NCI-H1436 treated with DMSO at 0.1 percent for 48 hours (cell line): ENCODE measurements around the gene GALNT1.
"Not testable (repeated sequence)": the region's sequence is repeated elsewhere in the genome, so short reads cannot be mapped to it uniquely, and the experiment has no call there.

ENCODE experiments used
- DNase-seq: peaks from one replicate; lab custom pipeline; 2025; lab: John Stamatoyannopoulos, UW

The GALNT1 gene

GRCh38 chr18:35581546-35581897 is at the start of gene GALNT1:
TSS of gene GALNT1 (plus strand) at chr18:35581740. CDS start at chr18:35654663, 72,923 bp downstream.
- DNase-seq = no peak

- no peak for DNase-seq
Measured at GRCh38 chr18:35533916-35534405, 47.6 kb upstream of the GALNT1 start.

- DNase-seq = no peak
Measured at GRCh38 chr18:35535297-35535696, 46.2 kb upstream of the GALNT1 start.

GRCh38 chr18:35542356-35542755 is 39.2 kb upstream of the GALNT1 start:
- no peak for DNase-seq

DNA sequence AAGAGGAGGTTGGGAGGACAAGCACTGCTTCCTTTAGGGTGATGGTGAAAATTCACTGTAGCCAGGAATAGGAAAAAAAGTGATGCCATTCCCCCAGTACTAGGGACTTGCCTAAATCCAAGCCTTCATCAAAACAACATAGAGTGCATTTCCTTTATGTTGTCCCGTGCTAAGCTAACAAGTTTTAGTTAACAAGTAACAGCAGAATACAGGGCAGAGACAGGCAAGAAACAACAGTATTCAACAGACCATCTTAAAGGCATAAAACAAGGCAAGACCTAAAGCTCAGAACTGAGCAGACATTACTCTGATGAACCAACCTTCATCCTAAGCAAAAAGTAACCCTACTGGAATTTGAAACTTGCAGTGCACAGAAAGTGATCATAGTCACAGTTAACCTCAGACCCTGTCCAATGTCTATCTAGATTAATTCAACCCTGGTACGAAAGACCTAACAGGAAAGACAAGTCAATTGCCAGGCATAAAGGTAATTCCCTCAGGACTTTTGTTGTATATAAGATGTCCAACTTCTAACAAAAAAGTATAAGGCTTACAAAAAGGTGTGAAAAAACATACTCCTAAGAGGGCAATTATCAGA is 34.4 kb upstream of the GALNT1 start:
- DNase-seq = no peak

DNA sequence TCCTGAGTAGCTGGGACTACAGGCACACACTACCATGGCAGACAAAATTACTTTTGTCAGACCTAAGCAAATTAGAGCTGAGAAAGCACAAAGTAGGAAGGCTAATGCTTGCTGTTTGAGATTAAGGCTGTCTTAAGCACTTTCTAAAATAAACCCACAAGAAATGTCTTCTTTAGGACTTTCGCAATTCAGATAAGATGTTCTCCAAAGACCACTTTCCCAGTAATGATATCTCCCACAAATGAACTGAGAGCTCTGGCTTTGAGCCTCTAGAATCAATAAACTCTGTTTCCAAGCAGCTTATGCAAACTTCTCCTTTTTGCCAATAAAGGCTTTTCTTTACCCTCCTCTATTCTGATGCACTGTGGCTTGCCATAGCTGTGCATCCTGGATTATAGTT is 32.0 kb upstream of the GALNT1 start:
- DNase-seq = no peak

GRCh38 chr18:35553300-35553699 is 28.2 kb upstream of the GALNT1 start:
- no peak for DNase-seq

DNA sequence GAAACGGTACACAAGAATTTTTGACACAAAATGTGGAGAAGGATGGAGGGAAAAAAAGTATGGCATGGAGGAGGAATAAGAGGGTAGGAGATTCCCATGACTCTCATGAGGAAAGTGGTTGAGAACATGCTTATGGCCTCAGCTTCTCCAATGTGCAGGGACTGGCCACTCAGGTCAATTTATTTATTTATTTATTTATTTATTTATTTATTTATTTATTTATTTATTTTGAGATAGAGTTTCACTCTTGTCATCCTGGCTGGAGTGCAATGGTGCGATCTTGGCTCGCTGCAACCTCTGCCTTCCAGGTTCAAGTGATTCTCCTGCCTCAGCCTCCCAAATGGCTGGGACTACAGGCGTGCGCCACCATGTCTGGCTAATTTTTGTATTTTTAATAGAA is 26.0 kb upstream of the GALNT1 start:
- DNase-seq = not testable (repeated sequence)

- no peak for DNase-seq
Measured at GRCh38 chr18:35559867-35560266, 21.7 kb upstream of the GALNT1 start.

GRCh38 chr18:35564795-35565453 is 16.6 kb upstream of the GALNT1 start:
- DNase-seq = no peak

DNA sequence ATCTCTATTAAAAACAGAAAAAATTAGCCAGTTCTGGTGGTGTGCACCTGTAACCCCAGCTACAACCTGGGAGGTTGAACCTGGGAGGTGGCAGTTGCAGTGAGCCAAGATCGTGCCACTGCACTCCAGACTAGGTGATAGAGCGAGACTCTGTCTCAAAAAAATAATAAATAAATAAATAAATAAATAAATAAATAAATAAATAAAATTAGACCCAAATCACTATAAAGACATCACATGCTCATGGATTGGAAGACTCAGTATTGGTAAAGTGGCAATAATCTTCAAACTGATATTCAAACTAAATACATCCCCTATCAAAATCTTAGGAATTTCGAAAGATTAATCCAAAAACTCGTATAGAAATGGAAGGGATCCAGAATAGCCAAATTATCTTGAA is 15.5 kb upstream of the GALNT1 start:
- DNase-seq = no peak

DNA sequence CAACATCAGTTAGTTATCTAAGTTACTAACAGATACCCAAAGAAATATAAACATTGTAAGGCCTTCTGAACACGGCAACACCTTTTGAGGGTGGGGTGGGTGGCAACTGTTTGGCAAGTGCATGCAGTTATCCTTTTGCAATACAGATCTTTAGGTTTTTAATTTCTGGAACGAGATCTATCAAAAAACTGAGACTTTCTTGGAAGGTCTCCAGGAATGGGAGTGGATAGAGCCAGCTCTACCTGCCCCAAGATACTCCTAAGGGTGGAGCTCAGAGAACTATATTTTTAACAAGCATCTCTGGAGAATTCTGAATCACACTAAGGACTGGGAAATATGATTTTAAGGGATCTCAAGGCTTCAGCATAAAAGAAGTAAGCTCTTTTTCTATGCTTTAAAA is 11.4 kb upstream of the GALNT1 start:
- DNase-seq = no peak

- no peak for DNase-seq
Measured at GRCh38 chr18:35571138-35571537, 10.4 kb upstream of the GALNT1 start.

DNA sequence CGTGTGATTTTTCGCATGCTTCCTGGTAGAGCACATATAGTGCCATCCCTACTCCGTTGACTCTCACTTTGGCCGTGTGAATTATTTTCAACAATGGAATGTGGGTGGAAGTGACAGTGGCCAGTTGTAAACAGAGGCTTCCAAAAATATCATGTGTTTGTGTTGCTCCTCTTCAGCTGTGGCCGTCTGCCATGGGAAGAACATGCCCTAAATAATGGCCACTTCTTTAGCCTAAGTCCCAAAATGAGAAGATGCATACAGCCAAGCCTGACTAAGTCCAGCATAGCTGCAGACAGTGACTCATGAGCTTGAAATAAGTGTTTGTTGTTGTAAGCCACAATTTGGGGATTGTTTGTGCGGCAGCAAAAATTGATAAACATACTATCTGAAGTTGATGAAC is 8.9 kb upstream of the GALNT1 start:
- DNase-seq = no peak

DNA sequence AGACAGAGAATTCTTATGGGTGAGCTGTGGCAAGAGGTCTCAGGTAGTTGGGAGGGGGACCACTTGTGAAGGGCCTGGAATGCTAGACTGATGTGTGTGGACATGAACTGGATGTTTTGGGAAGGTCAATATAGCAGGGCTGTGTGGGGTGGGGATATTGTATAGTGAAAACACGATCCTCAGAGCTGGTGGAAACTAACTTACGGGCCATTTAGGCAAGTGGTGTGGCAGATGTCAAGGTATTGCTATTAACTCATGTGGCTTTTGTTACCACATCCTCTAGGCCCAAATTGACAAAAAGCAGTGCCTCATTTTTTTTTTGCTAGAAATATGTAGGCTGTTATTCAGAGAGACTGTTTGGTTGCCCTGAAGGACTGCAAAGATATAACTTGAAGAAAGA is 8.0 kb upstream of the GALNT1 start:
- DNase-seq = no peak

DNA sequence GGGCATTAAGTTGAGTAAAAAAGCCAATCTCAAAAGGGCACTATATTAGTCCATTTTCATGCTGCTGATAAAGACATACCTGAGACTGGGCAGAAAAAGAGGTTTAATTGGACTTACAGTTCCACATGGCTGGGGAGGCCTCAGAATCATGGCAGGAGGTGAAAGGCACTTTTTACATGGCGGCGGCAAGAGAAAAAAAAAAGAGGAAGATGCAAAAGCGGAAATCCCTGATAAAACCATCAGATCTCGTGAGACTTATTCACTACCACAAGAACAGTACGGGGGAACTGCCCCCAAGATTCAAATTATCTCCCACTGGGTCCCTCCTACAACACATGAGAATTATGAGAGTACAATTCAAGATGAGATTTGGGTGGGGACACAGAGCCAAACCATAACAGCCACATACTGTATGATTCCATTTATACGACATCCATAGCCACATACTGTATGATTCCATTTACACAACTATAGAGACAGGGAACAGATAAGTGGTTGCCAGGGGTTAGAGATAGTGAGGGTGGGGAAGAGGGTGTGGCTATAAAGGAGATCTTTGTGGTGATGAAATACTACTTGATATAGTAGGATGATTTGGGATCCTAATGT is 5.2 kb upstream of the GALNT1 start:
- DNase-seq = not testable (repeated sequence)

GRCh38 chr18:35577045-35577848 is 4.3 kb upstream of the GALNT1 start:
- no peak for DNase-seq

- DNase-seq = no peak
Measured at GRCh38 chr18:35578481-35578880, 3.1 kb upstream of the GALNT1 start.

- DNase-seq = no peak
Measured at GRCh38 chr18:35578936-35579335, 2.6 kb upstream of the GALNT1 start.

DNA sequence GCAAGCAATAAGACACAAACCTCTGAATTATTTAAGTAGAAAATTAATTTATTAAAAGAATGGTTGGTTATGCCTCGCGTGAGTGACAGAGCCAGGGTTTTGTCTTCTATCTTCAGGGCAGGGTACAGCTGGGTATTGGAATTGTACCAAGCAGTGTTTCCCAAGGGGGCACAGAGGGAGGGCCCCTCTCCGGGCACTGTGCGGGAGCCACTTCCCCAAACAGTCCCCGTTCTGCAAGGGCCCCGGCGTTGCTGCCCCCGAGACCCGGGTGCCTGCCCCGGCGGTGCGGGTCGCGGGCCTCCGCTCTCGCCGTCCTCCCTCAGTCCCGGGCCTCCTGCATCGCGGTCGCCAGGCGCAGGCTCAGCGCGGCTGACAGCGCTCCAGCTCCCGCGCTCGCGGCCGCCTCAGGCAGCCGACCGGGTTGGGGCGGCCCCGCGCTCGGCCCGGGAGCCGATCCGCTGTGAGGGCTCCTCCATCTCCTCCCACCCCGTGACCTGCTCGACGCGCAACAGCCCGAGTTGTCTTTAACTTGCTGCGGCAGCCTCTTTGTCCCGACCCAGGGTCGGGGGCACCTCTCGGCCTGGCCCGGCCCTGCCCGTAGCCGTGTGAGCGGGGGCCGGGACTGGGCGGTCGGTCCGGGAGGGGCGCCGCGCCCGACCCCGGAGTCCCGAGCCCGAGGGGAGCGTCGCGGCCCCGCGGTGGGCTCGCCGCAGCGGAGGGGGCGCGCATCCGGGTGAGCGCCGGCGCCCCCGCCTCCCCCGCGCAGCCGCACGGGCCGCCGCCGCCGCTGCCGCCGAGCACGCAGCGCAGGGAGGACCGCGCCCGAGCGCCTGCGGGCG is 620 bp upstream of the GALNT1 start:
- no peak for DNase-seq

DNA sequence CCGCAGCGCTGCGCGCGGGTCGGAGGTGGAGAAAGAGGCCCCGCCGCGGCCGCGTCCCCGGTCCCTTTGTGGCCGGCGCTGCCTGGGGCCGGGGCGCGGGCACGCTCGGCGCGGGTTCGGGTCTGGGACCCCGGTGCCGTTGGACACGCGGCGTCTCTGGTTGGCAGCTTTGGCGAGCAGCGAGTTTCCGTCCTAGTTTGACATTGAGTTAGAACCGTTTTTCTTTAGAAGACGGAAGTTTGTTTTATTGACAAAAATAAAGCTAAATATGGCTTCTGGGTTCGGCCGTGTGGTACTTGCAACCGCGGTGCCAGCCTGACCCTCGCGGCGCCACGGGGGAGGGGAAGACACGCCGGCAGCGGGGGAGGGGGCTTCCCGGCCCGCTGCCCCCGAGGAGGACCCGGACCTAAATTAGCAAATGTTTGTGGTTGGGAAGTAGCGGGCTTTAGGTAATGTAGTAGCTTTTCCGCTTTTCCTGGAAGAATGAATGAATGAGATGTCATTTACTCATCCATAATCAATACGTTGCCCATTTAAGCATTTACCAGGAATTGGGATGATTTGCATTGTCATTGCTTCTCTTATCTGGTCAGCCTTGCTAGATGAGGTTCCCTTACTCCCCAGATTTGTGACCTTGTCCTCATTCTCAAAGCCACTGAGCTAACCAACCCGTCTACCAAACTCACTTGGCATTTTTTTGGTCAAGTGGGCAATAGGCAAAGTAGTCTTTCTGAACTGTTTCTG is 530 bp downstream of the GALNT1 start:
- DNase-seq = no peak
